HepG2 (cell line): ENCODE data around the gene ERLEC1. TPM values are rescaled to one million over a fixed set of nuclear protein-coding genes. Genes with fewer than 3 reads are reported as not detected.
A peak's percentile ranks its signal among the peaks of the same experiment; 100 is the strongest.

Source experiments
- CSRNP2 ChIP-seq: sonication (generic); formaldehyde crosslinking; conservative IDR thresholded peaks from 2 replicates; pipeline ENCODE4 v1.8.0; 2022; ENCODE audit warnings: low read depth, missing genetic modification reagents
- EEA1 ChIP-seq: sonication (generic); formaldehyde crosslinking; IDR thresholded peaks from 2 replicates; pipeline ENCODE4 v1.5.1; 2020; ENCODE audit warnings: mild to moderate bottlenecking, missing genetic modification reagents, borderline replicate concordance
- HBP1 ChIP-seq: IDR thresholded peaks from 2 replicates; pipeline ENCODE4 v1.6.1; 2016; ENCODE audit warnings: low read depth, control low read depth
- HDAC1 ChIP-seq: sonication (generic); formaldehyde crosslinking; IDR thresholded peaks from 2 replicates; pipeline ENCODE4 v1.5.1; 2020; ENCODE audit warnings: mild to moderate bottlenecking, missing genetic modification reagents
- IKZF1 ChIP-seq: fragments of 450-650 bp; IDR thresholded peaks from 2 replicates; pipeline ENCODE4 v1.7.1; 2016
- MIER2 ChIP-seq: IDR thresholded peaks from 2 replicates; pipeline ENCODE4 v1.6.1; 2016; ENCODE audit warnings: missing biosample characterization, missing genetic modification reagents
- MTA1 ChIP-seq: sonication (generic); formaldehyde crosslinking; IDR thresholded peaks from 2 replicates; pipeline ENCODE4 v1.4.0; 2020; ENCODE audit warnings: missing genetic modification reagents, mild to moderate bottlenecking, borderline replicate concordance
- NFYB ChIP-seq: sonication (generic); formaldehyde crosslinking; IDR thresholded peaks from 2 replicates; pipeline ENCODE4 v1.4.0; 2020; ENCODE audit warnings: missing genetic modification reagents
- NR2F2 ChIP-seq: IDR thresholded peaks from 2 replicates; pipeline ENCODE4 v1.6.1; 2012; ENCODE audit warnings: low read depth, inconsistent platforms, borderline replicate concordance
- RELA ChIP-seq: sonication (generic); formaldehyde crosslinking; IDR thresholded peaks from 2 replicates; pipeline ENCODE4 v1.4.0; 2020; ENCODE audit warnings: missing genetic modification reagents
- TEAD2 ChIP-seq: sonication (generic); formaldehyde crosslinking; IDR thresholded peaks from 2 replicates; pipeline ENCODE4 v1.9.0; 2021; ENCODE audit warnings: missing genetic modification reagents
- TOE1 ChIP-seq: sonication (generic); formaldehyde crosslinking; IDR thresholded peaks from 2 replicates; pipeline ENCODE4 v1.4.0; 2020; ENCODE audit warnings: mild to moderate bottlenecking, missing genetic modification reagents
- ZBTB46 ChIP-seq: sonication (generic); formaldehyde crosslinking; IDR thresholded peaks from 2 replicates; pipeline ENCODE4 v1.4.0; 2020; ENCODE audit warnings: mild to moderate bottlenecking, missing genetic modification reagents, borderline replicate concordance
- ZBTB7B ChIP-seq: sonication (generic); formaldehyde crosslinking; IDR thresholded peaks from 2 replicates; pipeline ENCODE4 v1.4.0; 2020; ENCODE audit warnings: missing genetic modification reagents
- ZFX ChIP-seq: sonication (generic); formaldehyde crosslinking; IDR thresholded peaks from 2 replicates; pipeline ENCODE4 v1.4.0; 2020; ENCODE audit warnings: mild to moderate bottlenecking, low read depth, missing genetic modification reagents, moderate library complexity
- ZNF503 ChIP-seq: sonication (generic); formaldehyde crosslinking; IDR thresholded peaks from 2 replicates; pipeline ENCODE4 v1.4.0; 2020; ENCODE audit warnings: missing genetic modification reagents
- ZNF563 ChIP-seq: sonication (generic); formaldehyde crosslinking; IDR thresholded peaks from 2 replicates; pipeline ENCODE4 v1.8.0; 2022; ENCODE audit warnings: mild to moderate bottlenecking, moderate library complexity, missing genetic modification reagents
- ZNF580 ChIP-seq: IDR thresholded peaks from 2 replicates; pipeline ENCODE4 v1.6.1; 2016; ENCODE audit warnings: low read depth, borderline replicate concordance
- ZNF691 ChIP-seq: sonication (generic); formaldehyde crosslinking; IDR thresholded peaks from 2 replicates; pipeline ENCODE4 v1.4.0; 2020; ENCODE audit warnings: missing genetic modification reagents, low read depth, mild to moderate bottlenecking, borderline replicate concordance
- ZNF709 ChIP-seq: sonication (generic); formaldehyde crosslinking; IDR thresholded peaks from 2 replicates; pipeline ENCODE4 v1.5.0; 2020; ENCODE audit warnings: mild to moderate bottlenecking, missing genetic modification reagents
- ZNF749 ChIP-seq: sonication (generic); formaldehyde crosslinking; IDR thresholded peaks from 2 replicates; pipeline ENCODE4 v1.8.0; 2022; ENCODE audit warnings: mild to moderate bottlenecking, missing genetic modification reagents, moderate library complexity, borderline replicate concordance
- ZNF761 ChIP-seq: sonication (generic); formaldehyde crosslinking; conservative IDR thresholded peaks from 2 replicates; pipeline ENCODE4 v1.4.0; 2020; ENCODE audit warnings: mild to moderate bottlenecking, missing genetic modification reagents
- ZNF879 ChIP-seq: sonication (generic); formaldehyde crosslinking; IDR thresholded peaks from 2 replicates; pipeline ENCODE4 v1.8.1; 2023; ENCODE audit warnings: missing genetic modification reagents
- polyA plus RNA-seq, 8 experiments: library from polyadenylated mRNA; depleted of rRNA in 3 of 8; stranded (reverse) in 7 of 8; unstranded in 1 of 8; fragments of >200 nt; fragmentation: Illumina TruSeq in 4 of 8; extraction: Trizol in 4 of 8; gene quantifications; 2 replicates each; pipeline versions ENCODE4 v1.2.1 to v1.2.3, GENCODE V29; 2011 to 2016; ENCODE audit warnings: low read depth in 4 of 8, missing spikeins in 1 of 8, mixed read lengths in 1 of 8; ENCODE audit not compliant: insufficient read depth in 1 of 8
- total RNA-seq, 5 experiments: library from RNA; depleted of rRNA; stranded (reverse); fragments of >200 nt; fragmentation: Illumina TruSeq; extraction: Trizol; gene quantifications; 2 replicates each; pipeline ENCODE4 v1.2.3, GENCODE V29; 2016; ENCODE audit warnings: low read depth in 1 of 5

Gene ERLEC1
- total and polyA plus RNA-seq, 2 of the 13 experiments (the other 11 are each of a cell fraction or from before 2014, with no cell fraction given), result 87.3 to 88.4 TPM

GRCh38 chr2:53829273-53829979 is 42.6 kb downstream of the ERLEC1 start (continued):
- TF ChIP-seq ZFX (CRISPR knock-in tag), result peak; percentile 26; the same call in 1 of the 2 replicates
- no peak for TF ChIP-seq ZNF563 (CRISPR knock-in tag)
- TF ChIP-seq IKZF1, result no peak
- no peak for TF ChIP-seq ZNF749 (CRISPR knock-in tag)
- no peak for TF ChIP-seq ZNF691
- TF ChIP-seq TEAD2 (CRISPR knock-in tag), result no peak
- no peak for TF ChIP-seq ZNF580 (CRISPR knock-in tag)
- no peak for TF ChIP-seq HBP1 (CRISPR knock-in tag)
- TF ChIP-seq MTA1 (CRISPR knock-in tag), result 0 out of 2 replicates have a peak, but pooled peaks have one; percentile 47
- TF ChIP-seq CSRNP2 (CRISPR knock-in tag), result no peak
- TF ChIP-seq ZBTB46 (CRISPR knock-in tag), result no peak
- no peak for TF ChIP-seq RELA (CRISPR knock-in tag)
- no peak for TF ChIP-seq ZBTB7B (CRISPR knock-in tag)
- no peak for TF ChIP-seq ZNF761 (CRISPR knock-in tag)
- TF ChIP-seq NFYB (CRISPR knock-in tag), result no peak
- TF ChIP-seq ZNF709 (CRISPR knock-in tag), result no peak
- TF ChIP-seq ZNF879 (CRISPR knock-in tag), result no peak
- TF ChIP-seq HDAC1, result no peak
- TF ChIP-seq MIER2 (CRISPR knock-in tag), result no peak
- TF ChIP-seq ZNF503, result no peak
- no peak for TF ChIP-seq EEA1 (CRISPR knock-in tag)
- TF ChIP-seq TOE1 (CRISPR knock-in tag), result no peak
- TF ChIP-seq NR2F2, result no peak
